Endothelial cell (in vitro differentiated cells): ENCODE measurements around the gene CRTC3. TPM values are rescaled to one million over a fixed set of nuclear protein-coding genes. Genes with fewer than 3 reads are reported as not detected.

Experiments used
- DNase-seq: peaks from one replicate; pipeline ENCODE4 v3.0.0; 2021; ENCODE audit warnings: low spot score
- H3K27ac Mint-ChIP-seq: one replicate; pipeline ENCODE4 v1.8.0; 2021; ENCODE audit warnings: mixed read lengths, inconsistent platforms; ENCODE audit not compliant: unreplicated experiment
- H3K27me3 Mint-ChIP-seq: one replicate; pipeline ENCODE4 v1.8.0; 2021; ENCODE audit warnings: mild to moderate bottlenecking, moderate library complexity, mixed read lengths, inconsistent platforms; ENCODE audit not compliant: unreplicated experiment
- H3K36me3 Mint-ChIP-seq: one replicate; pipeline ENCODE4 v1.8.0; 2021; ENCODE audit warnings: mild to moderate bottlenecking, low read depth, mixed read lengths, inconsistent platforms; ENCODE audit not compliant: unreplicated experiment
- H3K4me1 Mint-ChIP-seq: one replicate; pipeline ENCODE4 v1.8.0; 2021; ENCODE audit warnings: mild to moderate bottlenecking, mixed read lengths, inconsistent platforms; ENCODE audit not compliant: unreplicated experiment
- H3K4me3 Mint-ChIP-seq: one replicate; pipeline ENCODE4 v1.8.0; 2021; ENCODE audit warnings: mild to moderate bottlenecking, mixed read lengths, inconsistent platforms; ENCODE audit not compliant: unreplicated experiment
- H3K9me3 Mint-ChIP-seq: one replicate; pipeline ENCODE4 v1.8.0; 2021; ENCODE audit warnings: mixed read lengths, inconsistent platforms; ENCODE audit not compliant: unreplicated experiment
- CTCF ChIP-seq: fragments of 200-600 bp; sonication (generic); IDR thresholded peaks from one replicate; pipeline ENCODE4 v1.5.0; 2021; ENCODE audit warnings: antibody characterized with exemption; ENCODE audit not compliant: unreplicated experiment
- total RNA-seq: library from RNA; stranded (reverse); fragmentation: NEBNext Ultra II Directional; extraction: Animal tissue kit (Norgen Biotek cat#: 25700); gene quantifications from one replicate; pipeline ENCODE4 v1.2.1, GENCODE V29; 2021; ENCODE audit not compliant: unreplicated experiment

CRTC3 gene
- total RNA-seq, 1 donor from 2014 or later, result 27.1 TPM

- Mint-ChIP-seq H3K4me1 (peaks cover 6% of the 10 kb centered on the region), H3K4me3 (no peak overlapping the region), H3K27me3 (peaks cover 3% of the 10 kb centered on the region), H3K27ac (no peak overlapping the region), H3K36me3 (peaks cover 4% of the 10 kb centered on the region), H3K9me3 (no peaks in the 10 kb centered on the region)
- DNase-seq, result no peak
- no peak for TF ChIP-seq CTCF
Measured at GRCh38 chr15:90553248-90553745, 23.6 kb downstream of the CRTC3 start.

GRCh38 chr15:90557186-90558084 lies 27.7 kb downstream of the CRTC3 start:
- Mint-ChIP-seq H3K27ac (no peak overlapping the region), H3K27me3 (peaks cover 3% of the 10 kb centered on the region), H3K36me3 (peaks cover 4% of the 10 kb centered on the region), H3K9me3 (no peaks in the 10 kb centered on the region), H3K4me3 (no peak overlapping the region), H3K4me1 (peaks cover 14% of the 10 kb centered on the region)
- DNase-seq, result no peak
- no peak for TF ChIP-seq CTCF

GRCh38 chr15:90558171-90558573 lies 28.4 kb downstream of the CRTC3 start:
- no peaks in the 10 kb centered on the region for H3K9me3 Mint-ChIP-seq
- H3K4me1 Mint-ChIP-seq, result peaks cover 14% of the 10 kb centered on the region
- H3K4me3 Mint-ChIP-seq, result no peak overlapping the region
- peaks cover 4% of the 10 kb centered on the region for H3K36me3 Mint-ChIP-seq
- no peak overlapping the region for H3K27ac Mint-ChIP-seq
- no peak for DNase-seq
- peaks cover 3% of the 10 kb centered on the region for H3K27me3 Mint-ChIP-seq
- no peak for TF ChIP-seq CTCF

- Mint-ChIP-seq H3K27me3 (peaks cover 3% of the 10 kb centered on the region), H3K27ac (no peak overlapping the region), H3K36me3 (no peaks in the 10 kb centered on the region), H3K4me3 (no peak overlapping the region), H3K4me1 (peaks cover 18% of the 10 kb centered on the region), H3K9me3 (no peaks in the 10 kb centered on the region)
- no peak for DNase-seq
- no peak for TF ChIP-seq CTCF
Measured at GRCh38 chr15:90559119-90559518, 29.4 kb downstream of the CRTC3 start.

DNA sequence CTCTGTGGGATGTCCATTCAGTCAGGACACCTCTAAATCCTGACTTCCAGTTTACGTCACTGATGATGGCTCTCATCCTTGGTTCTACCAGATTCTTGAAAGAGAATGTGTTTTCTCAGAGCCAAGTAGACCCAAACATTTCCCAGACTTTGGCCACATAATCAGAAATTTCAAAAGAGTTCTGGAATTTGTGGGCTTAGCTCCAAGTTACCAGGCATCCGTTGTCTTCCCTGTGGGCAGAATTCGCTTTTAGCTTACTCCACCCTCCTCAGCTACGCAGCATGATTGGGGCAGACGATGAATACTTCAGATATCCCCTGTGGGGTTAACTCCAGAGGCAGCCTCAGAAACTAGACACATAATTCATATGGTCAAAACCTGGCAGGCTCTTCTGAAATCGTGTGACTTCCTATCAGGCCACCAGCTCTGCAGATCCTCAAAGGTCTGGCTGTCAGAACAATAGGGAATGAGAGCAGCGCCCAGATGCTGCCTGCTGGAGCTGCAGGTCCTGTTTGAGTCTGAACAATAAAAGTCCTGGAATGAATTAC lies 30.6 kb downstream of the CRTC3 start:
- Mint-ChIP-seq H3K4me1 (peaks cover 26% of the 10 kb centered on the region), H3K27ac (no peak overlapping the region)
- no peak for DNase-seq

More for the DNA sequence above, 30.6 kb downstream of the CRTC3 start:
- no peaks in the 10 kb centered on the region for H3K9me3 Mint-ChIP-seq
- peaks cover 3% of the 10 kb centered on the region for H3K27me3 Mint-ChIP-seq
- H3K4me3 Mint-ChIP-seq, result no peak overlapping the region
- H3K36me3 Mint-ChIP-seq, result no peaks in the 10 kb centered on the region
- TF ChIP-seq CTCF, result no peak
